Duodenal mucosa (tissue), 2 donors: ENCODE data around the gene CELF5.
"Not testable (repeated sequence)": the region's sequence is repeated elsewhere in the genome, so short reads cannot be mapped to it uniquely, and the experiment has no call there.

ENCODE experiments used
- H3K27ac ChIP-seq: one replicate; pipeline ENCODE4 v1.7.0; 2013; ENCODE audit warnings: low read depth, low read length
- H3K27me3 ChIP-seq, 2 donors: one replicate each; pipeline ENCODE4 v1.7.0; 2013; ENCODE audit warnings: low read length in 2 of 2, control low read depth in 1 of 2; ENCODE audit not compliant: insufficient read depth in 2 of 2, control insufficient read depth in 1 of 2
- H3K36me3 ChIP-seq, 2 donors: one replicate each; pipeline ENCODE4 v1.7.0; 2013; ENCODE audit warnings: low read length in 2 of 2, control low read depth in 1 of 2; ENCODE audit not compliant: insufficient read depth in 2 of 2, control insufficient read depth in 1 of 2
- H3K4me1 ChIP-seq, 2 donors: one replicate each; pipeline ENCODE4 v1.7.0; 2013; ENCODE audit warnings: low read length in 2 of 2, control low read depth in 1 of 2; ENCODE audit not compliant: insufficient read depth in 2 of 2, control insufficient read depth in 1 of 2
- H3K4me3 ChIP-seq, 2 donors: one replicate each; pipeline ENCODE4 v1.7.0; 2013; ENCODE audit warnings: low read length in 2 of 2, low read depth in 1 of 2
- H3K9ac ChIP-seq, 2 donors: one replicate each; pipeline ENCODE4 v1.7.0; 2013; ENCODE audit warnings: low read length in 2 of 2, low read depth in 1 of 2
- H3K9me3 ChIP-seq, 2 donors: one replicate each; pipeline ENCODE4 v1.7.0; 2013; ENCODE audit warnings: low read length in 2 of 2, control low read depth in 1 of 2; ENCODE audit not compliant: control insufficient read depth in 1 of 2

The CELF5 gene

DNA sequence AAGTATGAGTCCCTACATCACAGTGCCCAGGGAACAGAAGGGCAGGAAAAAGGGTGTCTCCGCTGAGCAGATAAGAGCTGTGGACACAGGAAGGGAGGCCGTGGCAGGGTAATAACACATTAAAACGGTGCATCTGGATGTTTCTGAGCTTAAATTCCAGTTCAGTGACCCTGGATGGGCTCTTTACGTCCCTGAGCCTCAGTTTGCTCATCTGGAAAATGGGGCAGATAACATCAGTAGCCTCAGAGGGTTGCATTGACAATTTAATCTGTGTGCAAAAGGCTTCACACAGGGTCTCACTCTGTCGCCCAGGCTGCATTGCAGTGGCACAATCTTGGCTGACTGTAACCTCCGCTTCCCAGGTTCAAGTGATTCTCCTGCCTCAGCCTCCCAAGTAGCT lies 58.1 kb downstream of the CELF5 start:
- Histone ChIP-seq H3K4me1 (peaks cover 7% of the 10 kb centered on the region in 2 donors), H3K27ac (no peak overlapping the region), H3K9me3 (no peaks in the 10 kb centered on the region), H3K4me3 (no peak overlapping the region), H3K9ac (no peak overlapping the region), H3K36me3 (no peaks in the 10 kb centered on the region), H3K27me3 (peaks cover 14 to 38% of the 10 kb centered on the region in 2 donors)

GRCh38 chr19:3283246-3283751 lies 58.8 kb downstream of the CELF5 start:
- no peak overlapping the region for H3K27ac ChIP-seq
- peaks cover 7% of the 10 kb centered on the region in 2 donors for H3K4me1 ChIP-seq
- no peaks in the 10 kb centered on the region for H3K9me3 ChIP-seq
- peaks cover 14 to 38% of the 10 kb centered on the region in 2 donors for H3K27me3 ChIP-seq
- H3K9ac ChIP-seq = no peak overlapping the region
- no peaks in the 10 kb centered on the region for H3K36me3 ChIP-seq
- H3K4me3 ChIP-seq = no peak overlapping the region

GRCh38 chr19:3283886-3284657 lies 59.6 kb downstream of the CELF5 start:
- no peaks in the 10 kb centered on the region for H3K9me3 ChIP-seq
- H3K27ac ChIP-seq = no peak overlapping the region
- peak overlapping the region; percentile 51 to 55 for H3K4me3 ChIP-seq
- peak overlapping the region; percentile 19 to 32 for H3K9ac ChIP-seq
- H3K27me3 ChIP-seq = peaks cover 14 to 32% of the 10 kb centered on the region in 2 donors
- no peaks in the 10 kb centered on the region for H3K36me3 ChIP-seq
- H3K4me1 ChIP-seq = peaks cover 7% of the 10 kb centered on the region in 2 donors

DNA sequence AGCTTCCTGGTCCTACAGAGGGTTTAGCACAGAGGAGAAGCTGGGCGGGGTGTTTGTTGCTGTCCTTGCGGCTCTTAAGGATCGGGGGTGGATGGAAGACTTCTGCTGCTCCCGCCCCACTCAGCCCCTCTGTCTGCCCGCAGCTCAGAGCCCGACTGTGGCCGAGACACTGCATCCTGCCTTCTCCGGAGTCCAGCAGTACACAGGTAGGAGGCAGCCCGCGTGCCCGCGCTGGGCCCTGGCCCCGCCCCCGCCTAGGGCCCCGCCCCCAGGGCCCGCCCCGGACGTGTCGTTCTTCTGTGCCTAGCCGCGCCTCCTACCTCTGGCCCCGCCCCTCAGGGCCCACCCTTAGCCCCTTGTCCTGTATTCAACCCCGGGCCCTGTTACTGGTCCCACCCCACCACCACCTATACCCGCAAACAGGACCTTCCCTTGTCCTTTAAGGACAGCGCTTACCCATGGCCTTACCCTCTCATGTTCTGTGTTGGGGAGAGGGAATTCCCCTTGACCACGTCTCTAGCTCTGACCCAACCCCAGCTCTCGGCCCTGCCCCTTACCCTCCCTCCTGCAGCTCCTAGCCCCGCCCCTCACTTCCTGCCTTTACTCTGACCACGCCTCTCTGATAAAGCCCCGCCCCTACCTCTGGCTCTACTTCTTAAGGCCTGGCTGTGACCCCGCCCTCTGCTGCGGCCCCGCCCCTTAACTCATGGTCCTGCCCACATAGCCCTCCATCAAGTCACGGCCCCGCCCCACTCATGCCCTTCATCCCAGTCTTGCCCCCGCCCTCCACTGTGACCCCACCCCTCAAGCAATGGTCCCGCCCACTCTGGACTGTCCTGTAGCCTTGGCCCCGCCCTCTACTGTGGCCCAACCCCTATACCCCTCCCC lies 60.5 kb downstream of the CELF5 start:
- Histone ChIP-seq H3K9me3 (no peaks in the 10 kb centered on the region), H3K27me3 (peaks cover 17 to 35% of the 10 kb centered on the region in 2 donors), H3K4me3 (peak overlapping the region; percentile 51 to 55), H3K9ac (peak overlapping the region; percentile 19 to 32), H3K27ac (no peak overlapping the region), H3K4me1 (peaks cover 7% of the 10 kb centered on the region in 2 donors), H3K36me3 (no peaks in the 10 kb centered on the region)

GRCh38 chr19:3285647-3286176 lies 61.3 kb downstream of the CELF5 start:
- Histone ChIP-seq H3K4me3 (no peak overlapping the region), H3K9me3 (no peaks in the 10 kb centered on the region), H3K27ac (no peak overlapping the region), H3K4me1 (peaks cover 7% of the 10 kb centered on the region in 2 donors), H3K36me3 (no peaks in the 10 kb centered on the region), H3K27me3 (peaks cover 19 to 39% of the 10 kb centered on the region in 2 donors), H3K9ac (no peak overlapping the region)

DNA sequence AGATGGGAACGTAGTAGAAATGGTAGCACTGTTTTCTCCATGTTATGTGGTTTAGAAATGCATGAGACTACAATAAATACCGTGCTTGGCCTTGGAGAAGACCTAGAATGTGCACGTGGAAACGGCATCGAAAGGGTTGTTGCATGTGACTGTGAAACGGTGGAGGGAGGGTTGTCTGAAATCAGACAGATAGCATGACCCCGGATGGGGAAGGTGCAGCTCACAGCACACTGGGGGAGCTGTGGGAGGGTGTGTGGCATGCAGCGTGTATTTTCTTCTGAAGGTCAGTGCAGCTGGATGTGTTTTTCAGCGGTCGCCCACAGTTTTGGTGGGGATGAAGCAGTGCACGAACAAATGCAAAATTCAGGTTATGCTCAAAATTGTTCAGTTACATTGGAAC lies 63.4 kb downstream of the CELF5 start:
- H3K27ac ChIP-seq = no peak overlapping the region
- no peak overlapping the region for H3K4me3 ChIP-seq
- H3K9ac ChIP-seq = no peak overlapping the region
- H3K9me3 ChIP-seq = no peaks in the 10 kb centered on the region
- peaks cover 17 to 21% of the 10 kb centered on the region in 2 donors for H3K27me3 ChIP-seq
- no peaks in the 10 kb centered on the region for H3K36me3 ChIP-seq
- H3K4me1 ChIP-seq = peaks cover 7% of the 10 kb centered on the region in 2 donors

DNA sequence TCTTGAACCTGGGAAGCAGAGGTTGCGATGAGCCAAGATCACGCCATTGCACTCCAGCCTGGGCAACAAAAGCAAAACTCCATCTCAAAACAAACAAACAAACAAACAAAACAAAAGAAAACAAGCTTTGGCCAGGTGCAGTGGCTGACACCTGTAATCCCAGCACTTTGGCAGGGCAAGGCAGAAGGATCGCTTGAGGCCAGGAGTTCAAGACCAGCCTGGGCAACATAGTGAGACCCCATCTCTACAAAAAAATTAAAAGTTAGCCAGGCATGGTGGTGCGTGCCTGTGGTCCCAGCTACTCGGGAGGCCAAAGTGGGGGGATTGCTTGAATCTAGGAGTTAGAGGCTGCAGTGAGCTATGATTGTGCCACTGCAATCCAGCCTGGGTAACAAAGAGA lies 64.0 kb downstream of the CELF5 start:
- H3K4me1 ChIP-seq, H3K27ac ChIP-seq, H3K36me3 ChIP-seq, H3K9me3 ChIP-seq, H3K4me3 ChIP-seq, H3K9ac ChIP-seq: not testable (repeated sequence)
- peaks cover 16 to 21% of the 10 kb centered on the region in 2 donors for H3K27me3 ChIP-seq

- Histone ChIP-seq H3K9me3 (no peaks in the 10 kb centered on the region), H3K4me1 (no peaks in the 10 kb centered on the region), H3K27me3 (peaks cover 9 to 14% of the 10 kb centered on the region in 2 donors), H3K36me3 (no peaks in the 10 kb centered on the region), H3K9ac (no peak overlapping the region), H3K4me3 (no peak overlapping the region), H3K27ac (no peak overlapping the region)
Observed at GRCh38 chr19:3289971-3290569, 65.6 kb downstream of the CELF5 start.

DNA sequence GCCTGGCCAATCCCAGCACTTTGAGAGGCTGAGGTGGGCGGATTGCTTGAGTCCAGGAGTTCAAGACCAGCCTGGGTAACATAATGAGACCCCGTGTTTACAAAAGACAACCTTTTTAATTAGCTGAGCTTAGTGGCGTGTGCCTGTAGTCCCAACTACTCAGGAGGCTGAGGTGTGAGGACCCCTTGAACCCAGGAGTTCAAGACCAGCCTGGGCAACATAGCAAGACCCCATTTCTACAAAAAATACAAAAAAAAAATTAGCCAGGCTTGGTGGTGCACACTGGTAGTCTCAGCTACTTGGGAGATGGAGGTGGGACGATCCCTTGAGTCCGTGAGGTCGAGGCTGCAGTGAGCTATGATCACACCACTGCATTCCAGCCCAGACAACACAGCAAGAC lies 66.4 kb downstream of the CELF5 start:
- H3K27me3 ChIP-seq = peaks cover 9 to 14% of the 10 kb centered on the region in 2 donors
- not testable (repeated sequence) for H3K27ac ChIP-seq, H3K4me1 ChIP-seq, H3K9ac ChIP-seq, H3K36me3 ChIP-seq, H3K4me3 ChIP-seq, H3K9me3 ChIP-seq
